HepG2 (cell line): ENCODE data around the gene UGGT1. TPM values are rescaled to one million over a fixed set of nuclear protein-coding genes. Genes with fewer than 3 reads are reported as not detected.

Source experiments
- AHDC1 ChIP-seq: sonication (generic); formaldehyde crosslinking; IDR thresholded peaks from 2 replicates; pipeline ENCODE4 v1.5.1; 2020; ENCODE audit warnings: mild to moderate bottlenecking, missing genetic modification reagents, borderline replicate concordance
- BRF2 ChIP-seq: sonication (generic); formaldehyde crosslinking; IDR thresholded peaks from 2 replicates; pipeline ENCODE4 v1.8.1; 2022; ENCODE audit warnings: mild to moderate bottlenecking, missing genetic modification reagents
- GABPA ChIP-seq, 2 experiments: IDR thresholded peaks; 2 replicates each; pipeline ENCODE4 v1.6.1; 2011 to 2016; ENCODE audit warnings: low read depth in 2 of 2, low read length in 1 of 2, missing biosample characterization in 1 of 2, missing genetic modification characterization in 1 of 2
- HHEX ChIP-seq: IDR thresholded peaks from 2 replicates; pipeline ENCODE4 v1.6.1; 2016; ENCODE audit warnings: control low read depth
- KDM4B ChIP-seq: sonication (generic); formaldehyde crosslinking; IDR thresholded peaks from 2 replicates; pipeline ENCODE4 v1.4.0; 2020; ENCODE audit warnings: missing genetic modification reagents
- MAZ ChIP-seq, 2 experiments: sonication (generic) in 1 of 2; formaldehyde crosslinking in 1 of 2; IDR thresholded peaks; 2 replicates each; pipeline versions ENCODE4 v1.5.0 to v1.6.1; 2012 to 2020; ENCODE audit warnings: low read depth in 2 of 2, mild to moderate bottlenecking in 2 of 2, borderline replicate concordance in 1 of 2, improper control_type of control experiment in 1 of 2, low read length in 1 of 2, missing genetic modification reagents in 1 of 2, moderate library complexity in 1 of 2
- MXD3 ChIP-seq: IDR thresholded peaks from 2 replicates; pipeline ENCODE4 v1.6.1; 2016; ENCODE audit warnings: mild to moderate bottlenecking, missing biosample characterization, missing genetic modification reagents
- NFYC ChIP-seq: IDR thresholded peaks from 2 replicates; pipeline ENCODE4 v1.6.1; 2016; ENCODE audit warnings: missing genetic modification reagents, missing compliant biosample characterization
- PBX2 ChIP-seq: IDR thresholded peaks from 2 replicates; pipeline ENCODE4 v1.6.1; 2016; ENCODE audit warnings: control low read depth
- PITX1 ChIP-seq: sonication (generic); formaldehyde crosslinking; IDR thresholded peaks from 2 replicates; pipeline ENCODE4 v1.5.1; 2020; ENCODE audit warnings: mild to moderate bottlenecking, missing genetic modification reagents
- POLR2G ChIP-seq: fragments of 200-400 bp; formaldehyde crosslinking; IDR thresholded peaks from 2 replicates; pipeline ENCODE4 v1.6.1; 2018; ENCODE audit warnings: mild to moderate bottlenecking, low read depth, low read length, moderate library complexity
- RNF2 ChIP-seq: fragments of 450-650 bp; conservative IDR thresholded peaks from 2 replicates; pipeline ENCODE4 v1.6.1; 2016; ENCODE audit warnings: low read depth
- SNAPC5 ChIP-seq: sonication (generic); formaldehyde crosslinking; IDR thresholded peaks from 2 replicates; pipeline ENCODE4 v1.8.1; 2023; ENCODE audit warnings: mild to moderate bottlenecking, missing genetic modification reagents, borderline replicate concordance
- TFDP2 ChIP-seq: sonication (generic); formaldehyde crosslinking; IDR thresholded peaks from 2 replicates; pipeline ENCODE4 v1.4.0; 2020; ENCODE audit warnings: missing genetic modification reagents
- THAP11 ChIP-seq: IDR thresholded peaks from 2 replicates; pipeline ENCODE4 v1.6.1; 2016; ENCODE audit warnings: missing biosample characterization, missing genetic modification reagents
- U2AF2 ChIP-seq: fragments of 200-400 bp; formaldehyde crosslinking; IDR thresholded peaks from 2 replicates; pipeline ENCODE4 v1.6.1; 2017; ENCODE audit warnings: low read depth, mild to moderate bottlenecking, low read length
- ZNF207 ChIP-seq: fragments of 450-650 bp; IDR thresholded peaks from 2 replicates; pipeline ENCODE4 v1.6.1; 2016; ENCODE audit warnings: antibody characterized with exemption, borderline replicate concordance
- ZNF251 ChIP-seq: sonication (generic); formaldehyde crosslinking; IDR thresholded peaks from 2 replicates; pipeline ENCODE4 v1.9.0; 2021; ENCODE audit warnings: mild to moderate bottlenecking, missing genetic modification reagents
- ZNF547 ChIP-seq: sonication (generic); formaldehyde crosslinking; IDR thresholded peaks from 2 replicates; pipeline ENCODE4 v1.5.1; 2020; ENCODE audit warnings: mild to moderate bottlenecking, missing genetic modification reagents
- polyA plus RNA-seq, 8 experiments: library from polyadenylated mRNA; depleted of rRNA in 3 of 8; stranded (reverse) in 7 of 8; unstranded in 1 of 8; fragments of >200 nt; fragmentation: Illumina TruSeq in 4 of 8; extraction: Trizol in 4 of 8; gene quantifications; 2 replicates each; pipeline versions ENCODE4 v1.2.1 to v1.2.3, GENCODE V29; 2011 to 2016; ENCODE audit warnings: low read depth in 4 of 8, missing spikeins in 1 of 8, mixed read lengths in 1 of 8; ENCODE audit not compliant: insufficient read depth in 1 of 8
- total RNA-seq, 5 experiments: library from RNA; depleted of rRNA; stranded (reverse); fragments of >200 nt; fragmentation: Illumina TruSeq; extraction: Trizol; gene quantifications; 2 replicates each; pipeline ENCODE4 v1.2.3, GENCODE V29; 2016; ENCODE audit warnings: low read depth in 1 of 5

Gene UGGT1
- total and polyA plus RNA-seq, 2 of the 13 experiments (the other 11 are each of a cell fraction or from before 2014, with no cell fraction given) = 35.8 to 83.2 TPM

- peak; percentile 73 for TF ChIP-seq AHDC1 (CRISPR knock-in tag)
- peak; percentile 71; the same call in 1 of the 2 replicates for TF ChIP-seq MAZ (IDR thresholded peaks at IDR 0.05; ENCODE audit: borderline replicate concordance, low read depth, low read length)
- peak; percentile 89 for TF ChIP-seq MAZ (CRISPR knock-in tag; IDR thresholded peaks at IDR 0.05; ENCODE audit: low read depth)
- TF ChIP-seq RNF2 = peak; percentile 74
- peak; percentile 95 for TF ChIP-seq MXD3 (CRISPR knock-in tag)
- TF ChIP-seq ZNF547 (CRISPR knock-in tag) = peak; percentile 67
- 0 out of 2 replicates have a peak, but pooled peaks have one; percentile 21 for TF ChIP-seq SNAPC5
- TF ChIP-seq PITX1 (CRISPR knock-in tag) = peak; percentile 75; the same call in 1 of the 2 replicates
- TF ChIP-seq NFYC (CRISPR knock-in tag) = no peak
- peak; percentile 72 for TF ChIP-seq THAP11 (CRISPR knock-in tag)
- TF ChIP-seq KDM4B = peak; percentile 83; the same call in 1 of the 2 replicates
- TF ChIP-seq TFDP2 (CRISPR knock-in tag) = peak; percentile 77; the same call in 1 of the 2 replicates
- TF ChIP-seq GABPA (IDR thresholded peaks at IDR 0.05; ENCODE audit: low read depth, low read length) = no peak
- no peak for TF ChIP-seq GABPA (CRISPR knock-in tag; IDR thresholded peaks at IDR 0.05; ENCODE audit: low read depth)
- TF ChIP-seq ZNF251 (CRISPR knock-in tag) = no peak
- TF ChIP-seq U2AF2 = no peak
- peak; percentile 7; the same call in 1 of the 2 replicates for TF ChIP-seq PBX2
- TF ChIP-seq BRF2 = peak; percentile 44
- no peak for TF ChIP-seq HHEX (CRISPR knock-in tag)
- TF ChIP-seq POLR2G = peak; percentile 86
- TF ChIP-seq ZNF207 = no peak
Measured at GRCh38 chr2:128232965-128233789, 142.2 kb downstream of the UGGT1 start (continued).
